GM18519 (cell line): ENCODE measurements around the gene USPL1.
"Not testable (repeated sequence)": the region's sequence is repeated elsewhere in the genome, so short reads cannot be mapped to it uniquely, and the experiment has no call there.

ENCODE experiments used
- ATAC-seq: cut with Tn5 transposase; IDR thresholded peaks from one replicate; pipeline ENCODE4 v1.9.1; 2021; ENCODE audit warnings: mild to moderate bottlenecking, moderate library complexity; ENCODE audit not compliant: unreplicated experiment, low FRiP score

The USPL1 gene

DNA sequence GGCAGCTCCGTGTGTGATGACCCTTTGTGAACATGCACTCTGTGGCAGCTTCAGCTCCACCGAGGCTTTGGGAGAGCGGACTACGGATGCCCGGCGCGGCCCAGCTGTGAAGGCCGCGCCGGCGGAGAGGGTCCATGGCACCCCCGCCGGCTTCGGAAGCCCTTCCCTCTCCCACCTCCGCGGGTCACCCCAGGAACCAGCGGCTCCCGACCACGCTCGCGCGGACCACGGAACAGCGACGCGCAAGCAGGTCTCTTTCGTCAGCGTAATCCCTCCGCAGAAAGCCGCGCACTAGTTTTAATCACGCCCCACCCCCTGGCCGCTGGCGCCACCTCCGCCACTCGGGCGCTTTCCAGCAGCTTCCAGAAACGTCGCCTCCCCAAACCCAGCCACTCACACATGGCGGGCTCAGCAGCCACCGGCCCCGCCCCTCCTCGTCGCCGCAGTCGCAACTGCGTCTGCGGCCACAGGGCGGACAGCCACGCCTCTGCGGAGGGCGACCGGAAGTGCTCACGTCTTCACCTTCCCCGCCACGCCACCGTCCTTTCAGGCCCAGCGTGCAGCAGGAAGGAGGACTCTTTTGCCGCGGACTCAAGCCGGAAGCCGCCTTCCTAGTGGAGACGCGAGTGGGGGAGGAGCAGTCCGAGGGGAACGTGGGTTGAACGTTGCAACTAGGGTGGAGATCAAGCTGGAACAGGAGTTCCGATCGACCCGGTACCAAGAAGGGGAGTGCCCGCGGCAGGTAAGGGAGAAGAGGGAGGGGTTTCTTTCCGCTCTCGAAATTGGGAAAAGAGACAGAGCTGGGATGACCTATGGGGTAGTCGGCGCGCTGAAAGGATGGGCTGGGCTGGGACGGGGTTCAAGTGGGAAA lies at the start of gene USPL1:
TSS of gene USPL1 (plus strand) at position 606 of the 871 bp plus-strand sequence. CDS start 3,221 bp downstream, outside the sequence.
- ATAC-seq: peak; percentile 83

DNA sequence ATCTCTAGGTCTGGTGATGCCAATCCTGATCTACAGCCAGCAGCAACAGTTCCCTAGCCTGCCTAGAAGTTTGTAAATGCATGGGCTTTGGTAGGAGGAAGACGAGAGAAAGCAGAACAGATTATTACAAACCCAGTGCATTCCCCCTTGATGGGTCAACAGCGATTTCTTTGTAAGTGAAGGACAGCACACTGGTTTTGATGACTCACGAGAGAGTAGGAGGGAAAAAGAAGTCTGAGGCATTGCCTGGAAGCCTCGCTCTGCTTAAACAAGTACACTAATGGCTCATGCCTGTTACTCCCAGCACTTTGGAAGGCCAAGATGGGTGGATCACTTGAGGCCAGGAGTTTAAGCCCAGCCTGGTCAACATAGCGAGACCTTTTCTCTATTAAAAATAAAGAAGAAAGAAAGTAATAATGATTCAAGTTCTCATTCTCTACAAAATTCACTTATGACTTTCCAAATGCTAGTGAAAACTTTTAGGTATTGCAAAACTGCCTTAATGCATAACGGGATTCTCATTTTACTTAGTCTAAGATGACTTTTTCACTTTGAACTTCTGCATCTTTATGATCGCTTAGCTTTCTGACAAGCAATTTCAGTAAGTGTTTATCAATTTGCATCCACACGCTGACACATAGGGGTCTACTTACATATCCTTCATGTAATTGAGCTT lies 47.7 kb upstream of the USPL1 start:
- no peak for ATAC-seq

DNA sequence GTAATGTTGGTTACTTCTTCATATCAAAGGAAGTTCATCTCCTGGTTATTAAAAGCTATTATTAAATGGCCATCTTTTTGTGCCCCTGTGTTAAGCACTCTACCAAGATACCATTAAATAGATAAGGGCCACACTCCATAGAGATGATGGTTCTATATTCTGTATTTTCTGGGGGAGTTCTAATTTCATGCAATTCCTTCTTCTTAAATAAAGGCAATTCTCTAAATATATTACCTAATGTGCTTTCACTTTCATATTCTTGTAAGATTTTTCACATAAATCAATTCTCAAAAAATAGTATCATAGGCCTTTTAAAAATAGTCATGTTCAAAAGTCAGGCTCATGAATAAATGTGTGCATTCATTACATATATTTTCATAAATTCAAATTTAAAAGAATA lies 47.0 kb upstream of the USPL1 start:
- ATAC-seq: no peak

DNA sequence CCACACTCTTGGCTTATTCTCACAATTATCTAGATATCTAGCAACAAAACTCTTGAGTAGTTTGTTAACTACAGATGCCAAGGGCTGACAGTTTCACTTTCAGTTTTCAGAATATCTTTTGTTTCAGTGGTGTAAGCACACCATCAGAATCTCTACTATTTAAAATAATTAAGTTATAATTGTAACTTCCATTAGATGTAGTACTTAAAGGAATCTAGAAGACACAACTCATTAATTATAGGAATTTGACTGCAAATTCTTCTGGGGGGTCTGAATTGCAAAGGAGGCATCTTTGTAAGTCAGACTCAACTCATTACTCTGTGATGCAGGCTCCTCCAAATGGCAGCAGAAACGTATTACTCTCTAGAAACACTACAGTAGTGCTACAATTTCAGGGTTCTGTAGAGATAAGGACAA lies 44.9 kb upstream of the USPL1 start:
- peak; percentile 56 for ATAC-seq

DNA sequence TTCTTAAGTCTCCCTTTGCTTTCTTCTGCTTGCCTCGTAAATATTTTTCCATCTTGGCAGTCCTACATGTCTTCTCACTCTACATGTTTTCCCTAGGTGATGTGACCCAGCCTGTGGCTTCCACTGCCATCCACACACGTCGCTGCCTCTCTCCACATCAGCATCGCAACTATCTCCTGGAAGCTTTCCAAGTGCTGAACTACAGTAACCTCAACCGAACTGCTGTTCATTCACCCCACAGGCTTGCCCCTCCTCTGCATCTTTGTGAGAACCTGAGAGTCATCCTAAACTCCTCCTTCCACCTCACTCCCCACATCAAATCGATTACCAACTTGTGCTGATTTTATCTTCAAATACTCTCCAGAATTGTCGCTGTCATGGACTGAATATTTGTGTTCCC lies 41.2 kb upstream of the USPL1 start:
- no peak for ATAC-seq

DNA sequence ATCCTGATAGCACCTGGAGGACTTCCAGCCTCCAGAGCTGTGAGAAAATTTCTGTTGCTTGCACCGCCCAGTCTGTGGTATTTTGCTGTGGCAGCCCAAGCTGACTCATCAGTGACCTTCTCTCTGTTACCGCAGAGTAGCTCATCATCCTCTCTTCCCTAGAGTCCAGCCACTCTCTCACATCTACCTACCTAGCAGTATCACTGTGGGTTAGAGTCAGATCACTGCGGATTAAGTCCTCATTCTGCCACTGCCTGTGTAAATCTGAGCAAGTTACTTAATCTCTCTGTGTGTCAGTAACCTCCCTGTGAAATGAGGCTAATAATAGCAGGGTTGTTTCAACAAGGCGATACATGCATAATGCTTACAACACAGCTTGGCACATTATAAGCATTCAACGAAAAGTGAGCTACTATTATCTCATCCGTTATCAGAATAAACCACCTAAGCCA lies 40.3 kb upstream of the USPL1 start:
- no peak for ATAC-seq

DNA sequence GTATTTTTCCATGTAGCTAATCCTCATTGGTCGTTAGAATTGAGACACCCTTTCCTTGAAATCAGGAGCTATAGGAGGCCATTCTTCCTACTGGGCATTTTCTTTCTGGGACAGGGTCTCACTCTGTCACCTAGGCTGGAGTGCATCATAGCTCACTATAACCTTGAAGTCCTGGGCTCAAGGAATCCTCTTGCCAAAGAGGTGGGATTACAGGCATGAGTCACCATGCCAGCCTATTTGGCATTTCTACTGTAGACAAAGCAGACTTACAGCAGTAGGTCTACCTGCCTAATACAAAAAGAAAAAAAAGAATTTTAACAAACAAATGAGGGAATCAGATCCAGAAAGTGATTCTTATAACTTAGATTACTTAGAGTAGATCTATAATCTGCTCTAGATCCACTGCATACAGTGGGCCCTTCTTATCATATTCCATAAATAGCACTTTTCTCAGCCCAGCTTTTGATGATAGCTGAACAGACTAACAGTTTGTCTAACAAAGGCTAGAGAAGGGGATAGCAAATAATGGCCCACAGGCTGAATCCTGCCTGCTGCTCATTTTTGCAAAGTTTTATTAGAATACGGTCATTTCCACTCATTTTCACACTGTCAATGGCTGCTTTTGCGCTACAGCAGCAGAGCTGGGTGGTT lies 36.7 kb upstream of the USPL1 start:
- no peak for ATAC-seq

DNA sequence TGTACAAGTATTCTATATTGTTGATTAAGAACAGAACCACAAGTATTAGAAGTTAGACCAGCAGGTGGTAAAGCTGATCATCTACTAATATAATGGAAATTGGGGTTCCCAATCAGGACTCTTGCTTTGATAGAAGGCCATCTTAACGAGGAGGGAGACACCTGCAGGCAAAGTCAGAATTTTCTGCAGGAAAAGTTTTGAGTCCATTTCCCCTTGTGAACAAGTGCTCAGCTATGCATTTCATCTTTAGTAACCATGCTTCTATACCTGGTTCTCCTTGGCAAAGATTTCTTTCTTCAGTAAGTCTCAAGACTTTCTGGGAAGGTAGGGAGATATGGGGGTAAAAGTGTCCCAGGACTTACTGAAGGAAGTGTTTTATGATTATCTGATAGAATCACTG lies 36.1 kb upstream of the USPL1 start:
- ATAC-seq: no peak

DNA sequence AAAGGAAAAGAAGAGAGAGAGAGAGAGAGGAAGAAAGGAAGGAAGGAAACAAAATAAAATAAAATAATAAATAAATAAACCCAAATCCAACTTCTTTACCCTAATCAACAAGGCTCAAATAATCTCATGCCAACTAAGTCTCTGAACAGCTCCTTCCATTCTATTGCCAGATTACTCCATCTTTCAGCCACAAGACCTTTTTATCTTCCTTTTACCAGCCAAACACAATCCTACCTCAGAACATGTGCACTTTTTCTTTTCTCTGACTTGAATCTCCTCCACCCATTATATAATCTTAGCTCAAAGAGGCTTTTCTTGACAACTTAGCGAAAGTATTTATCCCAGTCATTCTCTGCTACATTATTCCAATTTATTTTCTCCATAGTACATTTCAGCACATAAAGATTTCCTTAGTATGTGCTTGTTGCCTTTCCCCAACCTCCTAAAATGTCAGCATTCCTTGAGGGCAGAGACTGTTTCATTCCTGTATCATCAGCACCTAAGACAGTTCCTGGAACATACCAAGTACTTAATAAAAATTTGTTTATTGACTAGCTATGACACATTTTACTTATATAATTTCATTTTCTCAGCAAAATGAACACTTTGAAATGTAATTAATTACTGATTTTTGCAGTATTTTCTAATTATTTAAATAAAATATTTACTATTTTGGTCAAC lies 33.5 kb upstream of the USPL1 start:
- ATAC-seq: no peak

DNA sequence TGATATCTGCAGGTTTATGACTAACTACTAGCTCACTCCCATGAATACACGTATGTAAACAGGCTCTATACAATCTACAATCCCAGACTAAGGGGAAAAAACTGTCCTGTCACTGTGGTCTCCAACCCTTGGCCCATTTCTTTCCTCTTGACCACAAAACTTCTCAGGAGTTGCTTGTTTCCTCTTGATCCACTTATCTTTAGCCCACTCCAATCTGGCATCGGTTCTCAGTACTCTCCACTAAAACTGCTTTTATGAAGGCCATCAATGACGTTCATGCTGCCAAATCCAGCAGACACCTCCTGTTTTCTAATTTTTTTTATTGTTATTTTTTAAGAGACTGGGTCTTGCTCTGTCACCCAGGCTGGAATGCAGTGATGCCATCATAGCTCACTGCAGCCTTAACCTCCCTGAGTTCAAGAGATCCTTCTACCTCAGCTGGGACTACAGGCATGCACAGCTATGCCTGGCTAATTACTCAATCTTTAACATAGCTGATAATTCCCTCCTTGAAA lies 31.9 kb upstream of the USPL1 start:
- no peak for ATAC-seq

DNA sequence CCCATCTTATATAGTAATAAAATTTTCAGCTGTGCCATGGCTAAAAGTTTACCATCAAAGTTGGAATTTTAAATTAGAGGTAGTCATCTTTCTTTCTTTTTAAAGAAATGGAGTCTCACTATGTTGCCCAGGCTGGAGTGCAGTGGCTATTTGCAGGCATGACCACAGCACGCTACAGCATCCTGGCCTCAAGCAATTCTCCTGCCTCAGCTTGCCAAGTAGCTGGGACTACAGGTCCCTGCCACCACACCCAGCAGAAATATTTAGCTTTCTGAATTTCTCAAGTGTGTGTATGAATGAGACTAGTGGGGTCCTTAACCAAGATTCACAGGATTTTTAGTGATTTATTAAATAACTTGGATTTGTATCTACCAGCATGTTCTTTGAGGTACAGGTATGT lies 30.5 kb upstream of the USPL1 start:
- ATAC-seq: no peak

DNA sequence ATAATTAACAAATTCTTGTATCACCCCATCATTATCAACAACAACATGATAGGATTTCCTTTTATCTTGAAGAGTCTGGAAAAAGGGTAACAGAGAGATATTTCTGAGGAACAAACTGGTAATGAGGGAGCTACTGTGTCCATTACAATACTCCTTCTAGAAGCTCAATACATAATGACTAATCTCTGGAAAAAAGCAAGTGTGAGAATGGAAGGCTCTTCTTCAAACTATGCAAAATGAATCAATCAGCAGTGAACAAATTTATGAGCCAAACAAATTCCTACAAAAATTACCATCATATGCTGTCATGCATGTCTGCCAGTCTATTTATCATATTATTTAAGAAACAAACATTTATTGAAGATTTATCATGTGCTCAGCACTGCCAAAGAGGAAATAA lies 30.0 kb upstream of the USPL1 start:
- ATAC-seq: no peak

DNA sequence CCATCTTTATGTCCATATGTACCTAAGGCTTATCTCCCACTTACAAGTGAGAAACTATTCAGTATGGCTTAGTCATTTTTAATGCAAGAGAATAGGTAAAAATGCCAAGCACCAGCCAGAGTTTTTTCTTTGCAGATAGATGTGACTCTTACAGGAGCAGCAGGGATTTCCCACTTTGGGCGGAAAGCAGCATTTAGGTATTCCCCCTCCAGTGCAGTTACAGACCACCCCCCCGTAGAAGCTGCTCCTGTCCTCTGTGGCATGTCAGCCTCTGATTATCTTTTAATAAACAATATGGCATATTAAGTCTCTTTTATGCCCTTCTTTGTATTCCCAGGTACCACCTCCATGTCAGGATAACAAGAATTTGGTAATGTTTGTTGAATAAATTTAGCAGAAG lies 24.7 kb upstream of the USPL1 start:
- ATAC-seq: no peak

DNA sequence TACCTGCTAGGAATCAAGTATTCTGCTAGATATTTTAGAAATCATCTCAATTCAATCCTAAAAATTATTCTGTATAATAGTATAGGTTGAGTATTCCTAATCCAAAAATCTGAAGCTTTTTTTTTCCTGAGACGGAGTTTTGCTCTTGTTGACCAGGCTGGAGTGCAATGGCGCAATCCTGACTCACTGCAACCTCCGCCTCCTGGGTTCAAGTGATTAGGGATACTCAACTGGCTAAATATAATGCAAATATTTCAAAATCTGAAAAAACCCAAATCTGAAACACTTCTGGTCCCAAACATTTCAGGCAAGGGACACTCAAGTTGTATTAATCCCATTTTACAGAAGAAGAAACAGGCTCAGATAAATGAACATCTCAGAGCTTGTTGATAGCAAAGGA lies 17.2 kb upstream of the USPL1 start:
- ATAC-seq: no peak

DNA sequence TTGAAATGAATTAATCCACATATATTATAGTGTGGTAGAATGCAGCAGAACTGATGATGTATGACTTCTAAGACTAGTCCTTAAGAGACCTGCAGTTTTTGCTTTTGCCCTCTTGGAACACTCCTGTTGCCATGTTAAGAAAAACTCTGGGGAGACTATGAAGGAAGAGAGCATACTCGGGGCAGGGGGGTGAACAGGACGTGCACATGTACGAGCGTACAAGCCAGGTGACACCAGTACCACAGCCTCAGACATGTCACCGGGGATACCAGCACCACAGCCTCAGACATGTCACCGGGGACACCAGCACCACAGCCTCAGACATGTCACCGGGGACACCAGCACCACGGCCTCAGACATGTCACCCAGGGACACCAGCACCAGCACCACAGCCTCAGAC lies 15.9 kb upstream of the USPL1 start:
- ATAC-seq: no peak

DNA sequence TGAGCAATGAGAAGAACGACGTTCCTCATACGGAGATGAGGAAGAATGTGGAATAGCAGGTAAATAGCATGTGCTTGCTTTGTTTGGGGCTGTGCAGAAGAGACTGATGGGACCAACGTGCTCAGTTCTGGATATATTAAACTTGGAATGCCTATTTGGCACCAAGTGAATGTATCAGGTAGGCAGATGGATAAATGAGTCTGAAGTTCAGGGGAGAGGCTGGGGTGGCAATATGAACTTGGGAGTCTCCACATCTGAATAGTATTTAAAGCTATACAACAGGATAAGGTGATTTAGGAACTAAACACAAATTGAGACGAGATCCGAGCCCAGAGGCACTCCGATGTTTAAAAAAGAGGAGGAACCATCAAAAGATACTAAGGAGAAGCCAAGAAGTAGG lies 12.7 kb upstream of the USPL1 start:
- ATAC-seq: no peak

DNA sequence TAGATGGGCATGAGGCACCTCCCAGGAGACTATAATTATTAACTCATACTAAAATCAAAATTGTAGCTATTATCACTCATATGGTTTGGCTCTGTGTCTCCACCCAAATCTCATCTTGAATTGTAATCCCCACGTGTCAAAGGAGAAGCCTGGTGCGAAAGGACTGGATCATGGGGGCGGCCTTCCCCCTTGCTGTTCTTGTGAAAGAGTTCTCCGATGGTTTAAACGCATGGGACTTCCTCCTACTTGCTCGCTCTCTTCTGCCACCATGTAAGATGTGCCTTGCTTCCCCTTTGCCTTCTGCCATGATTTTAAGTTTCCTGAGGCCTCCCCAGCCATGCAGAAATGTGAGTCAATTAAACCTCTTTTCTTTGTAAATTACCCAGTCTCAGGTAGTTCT lies 10.5 kb upstream of the USPL1 start:
- not testable (repeated sequence) for ATAC-seq

DNA sequence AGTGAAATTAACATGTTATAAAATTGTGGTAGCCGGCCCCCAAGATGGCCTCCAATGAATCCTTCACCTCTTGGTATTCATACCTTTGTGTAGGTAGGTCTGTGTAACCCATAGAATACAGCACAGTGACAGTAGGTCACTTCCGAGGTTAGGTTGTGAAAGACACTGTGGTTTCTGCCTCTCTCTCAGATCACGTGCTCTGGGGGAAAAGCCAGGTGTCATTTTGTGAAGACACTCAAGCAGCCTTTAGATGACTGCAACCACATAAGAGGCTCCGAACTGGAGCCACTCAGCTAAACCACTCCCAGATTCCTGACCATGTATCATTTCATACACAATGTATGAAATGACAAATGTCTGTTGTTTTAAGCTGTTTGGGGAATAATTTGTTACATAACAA lies 9.8 kb upstream of the USPL1 start:
- ATAC-seq: peak; percentile 90

DNA sequence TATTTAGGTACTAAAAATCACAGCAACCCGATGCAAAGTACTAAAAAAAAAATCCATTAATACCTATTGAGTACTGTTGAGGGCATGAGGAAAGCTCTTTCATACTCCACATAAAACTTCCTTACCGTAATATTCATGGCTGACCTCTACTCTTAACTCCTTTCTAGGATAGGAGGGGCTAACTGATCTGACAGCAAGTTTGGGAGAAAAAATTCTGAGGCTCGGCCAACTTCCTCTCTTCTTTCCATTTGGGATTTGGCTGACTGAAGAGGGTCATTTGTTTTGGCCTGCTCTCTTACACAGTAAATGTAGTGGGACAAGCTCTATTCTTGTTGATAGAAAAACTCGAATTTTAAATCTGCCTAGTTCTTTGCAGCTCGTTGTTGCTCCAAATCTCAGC lies 9.4 kb upstream of the USPL1 start:
- ATAC-seq: no peak

DNA sequence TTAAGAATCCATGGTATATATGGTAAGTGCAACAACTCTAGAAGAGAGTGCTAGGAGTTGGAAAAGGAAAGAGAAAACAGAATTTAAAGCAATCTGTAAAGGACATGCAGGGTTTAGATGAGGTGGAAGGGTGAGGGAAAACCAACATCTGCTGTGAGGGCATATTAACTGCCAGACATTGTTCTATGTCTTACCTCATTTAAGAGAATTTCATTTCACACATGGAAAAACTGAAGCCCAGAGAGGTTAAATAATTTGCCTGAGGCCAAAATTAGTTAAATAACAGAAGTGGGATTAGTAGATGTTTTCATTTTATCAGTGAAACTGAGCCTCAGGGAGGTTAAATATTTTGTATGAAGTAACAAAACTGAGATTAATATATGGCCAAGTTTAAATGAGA lies 7.4 kb upstream of the USPL1 start:
- ATAC-seq: no peak

DNA sequence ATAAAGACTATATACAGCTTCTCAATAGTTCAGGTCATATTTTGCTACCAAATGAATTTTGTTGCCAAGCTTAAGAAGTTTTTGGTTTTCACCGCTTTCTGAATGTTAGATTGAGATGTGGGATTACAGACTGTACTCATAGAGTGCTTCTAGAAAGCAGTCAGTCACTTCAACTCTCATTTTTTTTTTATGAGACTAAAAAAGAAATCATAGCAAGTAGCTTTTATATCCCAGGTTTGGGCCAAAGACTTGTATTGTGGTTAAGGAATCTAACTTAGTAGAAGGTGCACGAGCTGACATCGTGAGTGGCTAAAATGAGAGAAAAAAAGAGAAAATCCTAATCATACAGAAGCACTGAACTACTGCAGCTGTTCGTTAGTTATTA lies 2.2 kb upstream of the USPL1 start:
- no peak for ATAC-seq
